GM12872 (cell line): ENCODE measurements around the gene AGPAT4.

ENCODE experiments used
- CTCF ChIP-seq: IDR thresholded peaks from 3 replicates; pipeline ENCODE4 v1.5.1; 2011; ENCODE audit warnings: low read depth, mild to moderate bottlenecking, low read length, moderate library complexity; ENCODE audit not compliant: insufficient read depth

AGPAT4 gene

DNA sequence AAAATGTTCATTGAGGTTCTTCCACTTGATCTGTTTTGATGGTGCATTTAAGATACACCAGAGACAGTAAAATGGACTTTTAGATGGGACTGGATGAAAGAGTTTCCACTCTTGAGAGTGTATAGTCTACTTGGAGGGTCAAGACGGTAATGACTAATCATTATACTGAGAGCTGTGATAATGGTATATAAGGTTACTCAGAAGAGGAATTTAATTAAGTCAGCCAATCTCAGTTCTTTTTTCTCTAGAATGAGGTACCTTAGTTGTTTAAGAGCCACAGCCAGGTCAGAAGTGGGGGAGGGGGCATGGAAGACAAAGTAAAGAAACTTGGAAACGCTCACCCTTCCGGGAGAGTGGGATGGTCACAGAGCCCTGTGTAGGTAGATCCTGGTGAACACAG is 158.4 kb downstream of the AGPAT4 start:
- TF ChIP-seq CTCF, result no peak

DNA sequence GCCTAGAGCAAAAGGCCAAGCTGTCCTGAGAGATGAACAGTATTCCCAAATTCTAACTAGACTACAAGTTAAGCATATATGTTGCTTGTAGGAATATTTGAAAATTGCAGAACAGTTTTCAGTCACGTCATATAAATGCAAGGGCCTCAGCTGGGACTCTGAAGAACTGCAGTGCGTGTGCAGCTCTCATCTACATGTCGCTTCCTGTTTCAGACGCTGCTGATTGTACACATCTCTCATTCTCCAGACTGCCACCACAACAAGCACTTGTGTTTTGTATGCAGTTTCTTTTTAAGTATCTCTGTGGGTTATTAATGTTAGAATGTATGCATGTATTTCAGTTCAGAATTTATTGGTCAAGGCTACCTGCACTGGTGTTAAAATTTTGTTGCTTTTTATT is 162.6 kb downstream of the AGPAT4 start:
- no peak for TF ChIP-seq CTCF

DNA sequence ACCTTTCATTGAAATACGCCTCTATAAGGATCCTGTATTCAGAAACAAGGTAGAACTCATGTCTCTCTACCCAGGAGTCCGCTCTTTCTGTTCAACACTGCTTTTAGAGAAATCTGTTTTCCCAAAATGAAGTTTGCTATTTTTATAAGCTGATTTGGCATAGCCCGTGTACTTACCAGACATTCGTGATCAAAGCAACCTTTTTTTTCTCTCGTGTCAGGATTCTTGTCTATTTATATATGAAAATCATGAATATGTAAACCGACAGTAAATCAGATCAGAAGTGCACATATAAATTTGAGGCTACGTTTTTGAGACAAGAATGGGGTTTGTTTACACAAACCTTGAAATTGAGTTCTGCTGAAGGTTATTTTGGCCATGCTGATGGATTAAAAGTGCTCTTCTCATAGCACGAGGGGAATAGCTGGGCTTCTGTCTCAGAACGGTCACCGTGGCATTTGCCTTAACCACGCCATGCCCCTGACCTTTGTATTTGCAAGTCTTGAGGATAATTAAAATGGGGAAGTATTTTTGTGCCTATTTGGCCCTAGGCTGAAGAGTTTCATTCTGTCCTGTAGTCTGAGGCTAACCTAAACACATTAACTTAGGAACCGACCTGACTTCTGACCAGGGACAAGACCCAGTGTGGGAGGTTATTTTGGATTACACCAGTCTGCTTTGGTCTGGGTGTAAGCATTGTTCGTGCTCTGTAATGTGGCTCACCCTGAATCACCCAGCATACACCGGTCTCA is 163.7 kb downstream of the AGPAT4 start:
- TF ChIP-seq CTCF, result no peak

DNA sequence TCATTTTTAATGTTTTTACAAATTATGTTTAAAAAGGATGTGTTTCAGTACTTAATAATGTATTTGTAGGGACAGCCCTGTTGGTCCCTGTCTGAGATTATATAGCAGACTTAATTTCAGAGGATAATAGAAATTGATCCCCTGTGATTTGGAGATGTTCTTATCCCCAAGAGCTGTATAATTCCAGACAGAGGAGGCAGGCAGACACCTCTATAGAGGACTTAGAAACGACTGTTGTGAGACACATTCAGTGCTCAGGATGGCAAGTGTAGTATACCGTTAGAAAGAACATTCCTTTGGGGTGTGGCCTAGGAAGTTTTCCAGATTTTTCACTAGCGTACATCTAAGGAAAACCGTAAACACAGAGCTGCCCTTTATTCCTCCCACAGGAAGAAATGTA is 164.5 kb downstream of the AGPAT4 start:
- TF ChIP-seq CTCF, result no peak

GRCh38 chr6:161108916-161109315 is 164.9 kb downstream of the AGPAT4 start:
- no peak for TF ChIP-seq CTCF

DNA sequence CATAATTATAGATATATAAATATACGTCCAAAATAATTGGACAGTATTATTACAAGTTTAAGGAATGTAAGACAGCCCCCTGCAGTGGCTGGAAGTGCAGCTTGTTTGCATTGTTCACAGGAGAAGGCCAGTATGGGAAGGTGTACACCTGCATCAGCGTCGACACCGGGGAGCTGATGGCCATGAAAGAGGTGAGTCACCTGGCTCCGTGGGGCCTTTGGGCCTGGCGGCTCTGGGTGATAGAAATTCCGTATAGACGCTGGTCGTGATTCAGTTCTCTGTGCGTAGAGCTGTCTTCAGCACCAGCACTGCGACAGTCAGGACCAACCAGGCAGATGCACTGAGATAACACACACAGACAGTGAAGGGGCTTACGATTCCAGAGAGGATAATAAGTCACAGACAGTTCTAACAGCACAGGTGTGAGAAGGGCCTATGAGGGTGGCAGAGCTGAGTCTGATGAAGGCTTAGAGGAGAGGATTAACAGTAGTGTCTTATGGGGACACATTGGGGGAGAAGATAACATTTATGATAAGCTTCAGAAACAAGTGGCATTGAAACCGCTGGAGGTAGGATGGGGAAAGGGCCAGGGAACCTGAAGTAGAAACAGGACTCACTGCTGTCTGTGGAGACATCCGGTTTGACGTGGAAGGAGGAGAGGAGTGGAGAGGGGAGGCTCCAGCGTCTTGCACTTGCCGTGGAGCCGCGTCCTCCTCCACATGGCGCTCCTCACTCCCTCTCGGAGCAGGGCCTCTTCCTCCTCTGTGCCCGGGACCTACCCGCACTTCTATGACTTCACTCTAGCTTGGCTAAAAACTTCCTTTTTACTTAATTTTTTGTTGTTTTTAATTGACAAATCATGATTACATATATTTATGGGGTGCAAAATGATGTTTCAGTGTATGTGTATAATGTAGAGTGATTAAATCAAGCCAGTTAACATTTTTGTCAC is 165.8 kb downstream of the AGPAT4 start:
- no peak for TF ChIP-seq CTCF

DNA sequence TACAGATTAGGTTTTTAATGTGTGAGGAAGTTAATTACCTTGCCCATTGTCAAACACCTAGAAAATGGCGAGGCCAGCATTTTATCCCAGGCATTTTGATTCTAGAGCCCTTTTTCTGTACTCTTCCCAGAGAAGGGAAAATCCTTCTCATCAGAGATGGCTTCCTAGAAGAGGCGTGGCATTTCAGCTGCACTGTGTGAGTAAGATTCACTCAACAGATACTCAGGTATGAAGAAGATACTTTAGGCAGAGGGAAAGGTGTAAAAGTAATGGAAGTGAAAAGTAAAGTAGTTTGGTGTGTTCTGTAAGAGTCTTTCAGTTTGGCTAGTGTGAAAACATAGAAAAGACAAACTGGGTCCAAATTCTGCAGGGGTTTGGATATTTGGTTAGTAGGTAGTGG is 168.5 kb downstream of the AGPAT4 start:
- TF ChIP-seq CTCF, result no peak
